Measurements from ENCODE around the gene MARVELD1.

DNA sequence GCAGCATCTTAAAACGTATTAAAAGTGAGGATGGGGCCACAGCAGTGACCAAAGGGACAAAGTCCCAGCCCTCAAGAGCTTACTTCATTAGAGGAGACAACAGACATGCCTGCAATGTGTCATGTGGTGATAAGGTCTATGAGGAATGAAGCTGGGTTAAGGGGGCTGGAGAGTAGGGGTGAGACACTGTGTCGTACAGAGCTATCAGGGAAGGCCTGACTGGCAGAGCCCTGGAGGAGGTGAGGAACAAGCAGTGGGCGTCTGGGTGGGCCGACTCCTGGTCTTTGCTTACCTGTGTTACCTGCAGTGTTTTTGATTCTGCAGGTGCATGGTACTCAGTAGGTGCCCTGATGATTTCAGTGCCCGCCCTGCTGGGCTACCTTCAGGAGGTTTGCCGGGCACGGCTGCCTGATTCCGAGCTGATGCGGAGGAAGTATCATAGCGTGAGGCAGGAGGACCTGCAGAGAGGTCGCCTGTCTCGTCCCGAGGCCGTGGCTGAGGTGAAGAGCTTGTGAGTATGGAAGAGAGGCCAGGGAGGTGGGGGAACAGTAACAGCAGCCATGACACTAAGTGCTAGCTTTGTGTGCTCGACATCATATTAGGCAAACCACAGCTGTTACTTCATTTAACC, 31.0 kb downstream of the MARVELD1 start:
- TF ChIP-seq, protein P1, sequence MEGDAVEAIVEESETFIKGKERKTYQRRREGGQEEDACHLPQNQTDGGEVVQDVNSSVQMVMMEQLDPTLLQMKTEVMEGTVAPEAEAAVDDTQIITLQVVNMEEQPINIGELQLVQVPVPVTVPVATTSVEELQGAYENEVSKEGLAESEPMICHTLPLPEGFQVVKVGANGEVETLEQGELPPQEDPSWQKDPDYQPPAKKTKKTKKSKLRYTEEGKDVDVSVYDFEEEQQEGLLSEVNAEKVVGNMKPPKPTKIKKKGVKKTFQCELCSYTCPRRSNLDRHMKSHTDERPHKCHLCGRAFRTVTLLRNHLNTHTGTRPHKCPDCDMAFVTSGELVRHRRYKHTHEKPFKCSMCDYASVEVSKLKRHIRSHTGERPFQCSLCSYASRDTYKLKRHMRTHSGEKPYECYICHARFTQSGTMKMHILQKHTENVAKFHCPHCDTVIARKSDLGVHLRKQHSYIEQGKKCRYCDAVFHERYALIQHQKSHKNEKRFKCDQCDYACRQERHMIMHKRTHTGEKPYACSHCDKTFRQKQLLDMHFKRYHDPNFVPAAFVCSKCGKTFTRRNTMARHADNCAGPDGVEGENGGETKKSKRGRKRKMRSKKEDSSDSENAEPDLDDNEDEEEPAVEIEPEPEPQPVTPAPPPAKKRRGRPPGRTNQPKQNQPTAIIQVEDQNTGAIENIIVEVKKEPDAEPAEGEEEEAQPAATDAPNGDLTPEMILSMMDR (conservative IDR thresholded peaks at IDR 0.05; ENCODE audit: low read length) = no peak
- TF ChIP-seq EZH2phosphoT487 (IDR thresholded peaks at IDR 0.05; ENCODE audit: borderline replicate concordance, low read depth, low read length) = no peak
